Stimulated activated CD4-positive, alpha-beta T cell treated with anti-CD3 and anti-CD28 coated beads, Interleukin-4, amount 100 ng/mL, for 24 hours (primary cell): ENCODE data around the gene BTG4.

Experiments
- DNase-seq: peaks from one replicate; pipeline ENCODE4 v3.0.0-alpha.2; 2020

Gene BTG4

GRCh38 chr11:111479666-111480065 lies 32.5 kb downstream of the BTG4 start:
- DNase-seq = no peak

GRCh38 chr11:111477898-111478297 lies 34.3 kb downstream of the BTG4 start:
- DNase-seq = no peak

DNA sequence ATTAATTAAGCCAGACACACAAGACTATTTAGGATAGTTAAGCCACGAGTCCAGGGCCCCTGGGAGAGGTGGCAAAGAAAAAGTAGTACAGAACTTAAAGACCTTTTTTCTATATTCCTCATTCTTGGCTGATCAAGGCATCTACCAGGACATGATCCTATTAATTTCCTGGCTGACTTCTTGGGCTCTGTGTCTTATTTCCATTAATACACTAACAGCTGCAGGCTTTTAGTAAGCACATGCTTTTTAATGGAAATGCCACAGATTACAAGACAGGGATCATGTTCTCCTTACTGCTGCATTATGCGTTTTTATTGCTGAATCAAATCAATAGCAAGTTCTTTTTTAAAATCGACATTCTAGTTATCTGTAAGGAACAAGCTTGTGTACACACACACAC lies 35.2 kb downstream of the BTG4 start:
- DNase-seq = no peak

DNA sequence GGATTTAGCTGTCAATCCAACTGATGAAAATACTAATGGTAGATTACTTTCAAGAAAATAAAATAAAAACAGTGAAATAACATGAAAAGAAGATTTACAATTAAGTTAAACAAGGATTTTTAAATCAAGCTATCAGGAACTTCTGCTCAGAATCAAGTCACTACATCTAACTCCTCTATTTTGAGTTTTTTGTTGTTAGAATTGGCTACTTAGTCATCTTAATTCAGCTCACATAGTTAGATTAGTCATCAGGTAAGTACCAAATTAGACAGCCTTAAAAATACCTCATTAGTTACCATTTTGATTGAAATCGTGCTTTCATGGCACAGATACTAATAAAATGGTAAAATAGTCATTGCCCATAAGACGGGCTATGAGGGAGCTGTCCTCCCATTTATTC lies 35.8 kb downstream of the BTG4 start:
- no peak for DNase-seq

GRCh38 chr11:111474432-111474831 lies 37.8 kb downstream of the BTG4 start:
- no peak for DNase-seq

- no peak for DNase-seq
Observed at GRCh38 chr11:111472228-111472627, 40.0 kb downstream of the BTG4 start.

DNA sequence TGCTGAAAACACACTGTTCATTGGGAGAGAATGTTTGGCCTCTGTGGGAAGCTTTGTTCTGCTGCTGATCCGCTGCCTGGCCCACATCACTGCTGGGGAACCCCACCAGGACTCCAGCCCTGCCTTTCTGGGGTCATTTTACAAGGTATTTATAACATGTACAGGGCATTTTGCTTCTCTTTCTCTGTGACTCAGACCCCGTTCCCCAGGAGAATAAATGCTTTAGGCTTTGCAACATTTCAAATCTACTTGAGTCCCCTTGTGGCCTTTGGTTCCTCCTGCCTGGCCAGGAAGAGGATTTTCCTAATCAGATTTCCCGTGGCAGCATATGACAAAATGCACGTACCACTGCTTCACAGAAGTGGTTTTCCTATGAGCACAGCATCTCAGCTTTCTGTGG lies 43.0 kb downstream of the BTG4 start:
- DNase-seq = no peak

DNA sequence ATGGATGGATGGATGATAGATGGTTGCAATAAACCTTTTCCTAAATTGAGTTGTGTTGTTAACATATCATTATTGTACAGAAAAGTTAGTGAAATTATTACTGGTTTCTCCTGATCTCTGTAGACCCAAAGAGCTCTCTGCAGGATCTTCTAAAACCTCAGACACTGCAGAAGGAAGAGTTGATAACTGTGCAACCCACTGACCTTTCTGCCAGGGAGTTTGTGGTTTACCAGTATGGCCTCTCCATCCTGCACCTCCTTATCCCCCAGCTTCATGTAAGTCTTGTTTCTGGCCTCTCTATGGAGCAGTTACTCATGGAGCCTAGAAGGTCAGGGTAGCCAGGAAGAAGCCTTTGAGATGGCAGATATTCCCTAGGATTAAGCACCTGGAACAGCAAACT lies 45.6 kb downstream of the BTG4 start:
- no peak for DNase-seq

- DNase-seq = no peak
Observed at GRCh38 chr11:111465400-111465799, 46.8 kb downstream of the BTG4 start.

DNA sequence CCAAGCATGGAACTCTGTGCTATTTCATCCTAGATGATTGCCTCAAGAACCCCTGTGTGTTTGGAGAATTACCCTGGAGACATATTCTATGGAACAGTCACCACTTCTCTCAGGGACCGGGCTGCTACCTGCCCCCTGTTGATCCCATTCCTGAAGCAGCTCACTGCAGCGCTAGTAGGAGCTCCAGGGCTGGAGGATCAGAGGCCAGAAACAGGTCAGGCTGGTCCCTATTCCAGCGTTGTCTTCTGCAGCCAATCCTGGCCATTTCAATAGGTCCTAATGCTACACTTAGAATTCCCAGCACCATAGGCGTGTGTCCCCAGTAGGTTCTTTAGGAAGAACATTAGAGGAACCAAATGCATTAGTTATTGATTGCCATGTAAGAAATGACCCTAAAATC lies 48.9 kb downstream of the BTG4 start:
- DNase-seq = no peak

- no peak for DNase-seq
Observed at GRCh38 chr11:111462329-111462728, 49.9 kb downstream of the BTG4 start.

- DNase-seq = no peak
Observed at GRCh38 chr11:111461460-111462235, 50.5 kb downstream of the BTG4 start.

DNA sequence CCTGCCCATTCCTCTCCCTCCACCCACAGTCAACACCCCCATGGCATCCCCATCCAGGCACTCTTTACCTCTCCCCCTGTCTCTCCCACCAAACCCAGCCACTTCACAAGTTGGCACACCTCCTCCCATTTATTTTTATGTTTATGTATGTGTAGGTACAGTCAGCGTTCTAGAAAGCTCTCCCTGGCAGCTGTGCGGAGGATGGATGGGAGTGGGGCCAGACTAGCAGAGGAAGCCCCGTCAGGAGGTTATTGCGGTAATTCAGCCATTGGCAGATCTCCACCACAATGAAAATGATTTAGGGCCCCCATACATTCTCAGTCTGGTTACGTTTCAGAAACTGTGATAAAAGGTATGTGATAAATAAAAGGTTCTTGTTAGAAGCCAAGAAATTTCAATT lies 51.3 kb downstream of the BTG4 start:
- no peak for DNase-seq

- no peak for DNase-seq
Observed at GRCh38 chr11:111460340-111460739, 51.8 kb downstream of the BTG4 start.

GRCh38 chr11:111459506-111460270 lies 52.5 kb downstream of the BTG4 start:
- DNase-seq = no peak

DNA sequence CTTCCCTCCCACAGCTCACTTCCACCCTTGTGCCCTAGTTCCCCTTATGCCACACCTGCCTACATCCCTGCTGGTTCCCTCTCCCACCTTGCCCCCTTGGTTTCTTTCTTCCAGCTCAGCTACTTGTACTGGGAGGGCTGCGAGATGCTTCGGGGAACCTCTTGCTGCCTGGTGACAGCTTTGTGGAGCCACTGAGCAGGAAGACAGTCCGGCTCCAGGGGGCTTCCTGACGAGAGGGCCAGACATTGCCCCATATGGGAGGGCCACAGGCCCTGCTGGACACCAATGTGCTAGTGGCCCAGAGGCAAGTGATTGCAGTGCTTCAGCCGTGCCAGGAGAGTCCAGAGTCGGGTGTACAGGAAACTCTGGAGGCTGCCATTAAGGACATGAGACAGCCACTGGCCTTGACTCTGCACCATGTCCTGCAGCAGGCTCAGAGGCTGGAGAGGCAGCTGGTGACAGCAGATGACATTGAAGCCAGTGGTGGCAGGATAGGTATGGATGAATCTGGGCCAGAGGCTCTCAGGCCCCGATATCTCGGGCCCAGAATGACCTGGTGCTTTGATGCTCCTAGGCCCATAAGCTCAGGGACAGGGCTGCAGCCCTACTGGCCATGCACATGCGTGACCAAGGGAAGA lies 54.3 kb downstream of the BTG4 start:
- DNase-seq = no peak

- no peak for DNase-seq
Observed at GRCh38 chr11:111456859-111457730, 55.1 kb downstream of the BTG4 start.

DNA sequence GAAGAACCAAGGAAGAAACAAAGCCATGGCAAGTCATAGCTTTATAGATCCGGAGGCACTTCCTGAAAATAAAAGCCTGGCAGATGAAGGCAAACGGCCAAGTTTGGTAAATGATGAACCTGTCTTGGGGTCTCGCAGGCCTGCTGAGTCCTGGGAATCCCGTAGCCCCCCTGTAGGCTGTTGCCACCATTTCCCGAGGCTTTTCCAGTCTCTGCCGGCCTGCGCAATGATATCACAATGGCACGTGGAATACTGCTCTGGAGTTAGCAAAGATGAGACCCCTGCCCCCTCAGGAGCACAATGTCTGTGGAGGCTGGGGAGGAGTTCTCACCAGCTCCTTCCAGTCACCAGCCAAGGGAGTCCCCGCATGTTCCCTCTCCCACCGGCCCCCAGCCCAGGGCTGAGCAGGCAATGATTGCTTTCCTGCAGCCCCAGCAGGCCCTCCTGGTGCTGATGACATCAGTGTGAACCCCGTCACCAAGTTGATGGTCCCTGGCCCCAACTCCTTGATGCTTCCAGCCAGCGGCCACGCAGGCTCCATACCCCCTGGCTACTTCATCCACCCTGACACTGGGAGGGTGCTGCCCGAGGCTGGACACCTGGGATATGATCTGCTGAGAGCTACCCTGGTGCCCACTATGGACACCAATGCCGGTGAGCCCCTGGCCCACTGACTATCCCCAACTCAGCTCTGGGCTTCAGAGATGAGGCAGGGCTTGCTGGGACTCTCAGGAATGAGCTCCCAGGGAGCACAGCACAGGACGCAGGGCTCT lies 55.9 kb downstream of the BTG4 start:
- no peak for DNase-seq

DNA sequence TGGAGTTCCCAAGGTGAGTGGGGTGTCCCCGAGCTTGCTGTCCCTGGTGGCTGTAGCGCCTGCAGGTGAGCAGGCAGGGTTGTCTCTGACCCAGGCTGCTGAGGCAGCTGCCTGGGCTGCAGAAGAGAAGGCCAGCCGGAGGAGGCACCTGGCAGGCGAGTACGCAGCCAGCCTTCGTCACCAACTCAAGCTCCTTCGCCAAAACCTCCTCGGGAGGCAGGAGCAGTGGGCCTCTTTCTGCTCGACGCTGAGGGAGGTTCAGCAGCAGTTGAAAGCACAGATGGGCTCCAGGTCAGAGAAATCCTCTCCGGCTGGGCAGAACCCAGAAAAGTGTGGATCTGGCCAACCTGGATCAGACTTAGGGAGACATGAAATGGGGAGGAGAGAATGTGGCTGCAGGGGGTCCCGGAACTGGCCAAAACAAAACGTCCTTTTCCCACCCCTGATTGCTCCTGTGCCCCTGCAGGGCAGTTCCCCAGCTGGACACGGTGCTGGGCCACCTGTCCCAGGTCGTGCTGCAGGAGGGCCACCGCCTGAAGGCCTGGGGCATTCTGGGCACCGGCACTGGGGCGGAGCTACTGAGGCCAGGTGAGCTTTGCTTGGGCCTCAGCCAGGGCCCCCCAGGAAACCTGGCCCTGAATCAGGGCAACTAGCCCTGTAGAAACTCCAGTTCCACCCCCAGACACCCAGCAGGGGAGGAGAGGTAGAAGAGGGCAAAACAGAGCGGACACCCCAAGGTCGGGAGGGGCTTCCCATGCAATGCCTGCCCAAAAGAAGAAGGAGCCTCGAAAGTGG lies 56.7 kb downstream of the BTG4 start:
- no peak for DNase-seq

GRCh38 chr11:111454561-111455192 lies 57.5 kb downstream of the BTG4 start:
- peak; percentile 55 for DNase-seq
